ENCODE measurements around the gene EVX2.

GRCh38 chr2:176120364-176121189 lies 36.8 kb upstream of the EVX2 start:
- TF ChIP-seq CTCF (IDR thresholded peaks at IDR 0.05) (no peak), POLR2A (IDR thresholded peaks at IDR 0.05) (no peak), POLR2AphosphoS5 (IDR thresholded peaks at IDR 0.05) (no peak), EP300 (IDR thresholded peaks at IDR 0.05) (no peak)
